ENCODE results near the gene IRF1. TPM values are rescaled to one million over a fixed set of nuclear protein-coding genes. Genes with fewer than 3 reads are reported as not detected.
"Not testable (repeated sequence)": the region's sequence is repeated elsewhere in the genome, so short reads cannot be mapped to it uniquely, and the experiment has no call there.

Gene IRF1
- total RNA-seq, 1 donor from 2014 or later, result 11.0 TPM

- no peak for DNase-seq
Measured at GRCh38 chr5:132486318-132487094, 4.1 kb downstream of the IRF1 start.

GRCh38 chr5:132485641-132486317 is 4.8 kb downstream of the IRF1 start:
- DNase-seq, result no peak

GRCh38 chr5:132484876-132485640 is 5.5 kb downstream of the IRF1 start:
- DNase-seq, result not testable (repeated sequence)

GRCh38 chr5:132484391-132484725 is 6.2 kb downstream of the IRF1 start:
- DNase-seq, result no peak

- DNase-seq, result no peak
Measured at GRCh38 chr5:132483661-132484390, 6.7 kb downstream of the IRF1 start.

GRCh38 chr5:132483101-132483500 is 7.5 kb downstream of the IRF1 start:
- DNase-seq, result no peak

GRCh38 chr5:132481596-132482211 is 8.9 kb downstream of the IRF1 start:
- DNase-seq, result no peak

- no peak for DNase-seq
Measured at GRCh38 chr5:132480893-132481595, 9.5 kb downstream of the IRF1 start.

- DNase-seq, result no peak
Measured at GRCh38 chr5:132480546-132480892, 10.1 kb downstream of the IRF1 start.

- DNase-seq, result no peak
Measured at GRCh38 chr5:132480042-132480441, 10.5 kb downstream of the IRF1 start.

- no peak for DNase-seq
Measured at GRCh38 chr5:132479111-132479951, 11.2 kb downstream of the IRF1 start.

- DNase-seq, result no peak
Measured at GRCh38 chr5:132478366-132478871, 12.2 kb downstream of the IRF1 start.

GRCh38 chr5:132477784-132478365 is 12.7 kb downstream of the IRF1 start:
- DNase-seq, result no peak

GRCh38 chr5:132476876-132477781 is 13.4 kb downstream of the IRF1 start:
- no peak for DNase-seq

GRCh38 chr5:132475987-132476875 is 14.3 kb downstream of the IRF1 start:
- DNase-seq, result no peak

GRCh38 chr5:132475497-132475882 is 15.1 kb downstream of the IRF1 start:
- no peak for DNase-seq

GRCh38 chr5:132474881-132475496 is 15.6 kb downstream of the IRF1 start:
- no peak for DNase-seq
